Retinal pigment epithelial cell (primary cell): ENCODE data around the gene SKA2.
"Not testable (repeated sequence)": the region's sequence is repeated elsewhere in the genome, so short reads cannot be mapped to it uniquely, and the experiment has no call there.

Experiments
- DNase-seq: peaks from one replicate; pipeline ENCODE4 v3.0.0-alpha.2; 2010; ENCODE audit warnings: low read depth
- H3K4me3 ChIP-seq: 2 replicates; pipeline ENCODE4 v1.5.1; 2011; ENCODE audit warnings: mild to moderate bottlenecking, low read length, control low read depth, moderate library complexity
- TF ChIP-seq, protein P1 (sequence below): conservative IDR thresholded peaks from 2 replicates; pipeline ENCODE4 v1.5.1; 2011; ENCODE audit warnings: low read depth, low read length, control low read depth, inconsistent platforms

The SKA2 gene

DNA sequence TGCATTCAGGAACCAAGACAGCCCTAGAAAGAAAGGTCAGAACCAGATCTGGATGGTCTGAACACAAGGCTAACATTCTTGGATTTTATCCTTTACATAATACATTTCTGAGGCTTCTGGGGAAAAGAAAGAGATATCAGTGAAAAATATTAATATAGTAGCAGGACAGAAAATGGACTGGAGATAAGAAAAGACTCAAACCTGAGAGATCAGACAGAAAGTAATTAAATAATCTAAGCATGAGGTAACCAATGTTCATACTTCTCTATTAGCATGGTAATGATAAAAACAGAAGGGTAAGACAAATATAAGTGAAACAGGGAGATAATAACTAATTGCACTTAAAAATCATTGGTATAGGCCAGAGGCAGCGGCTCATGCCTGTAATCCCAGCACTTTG is 53.8 kb downstream of the SKA2 start:
- H3K4me3 ChIP-seq: no peak overlapping the region
- TF ChIP-seq, protein P1, sequence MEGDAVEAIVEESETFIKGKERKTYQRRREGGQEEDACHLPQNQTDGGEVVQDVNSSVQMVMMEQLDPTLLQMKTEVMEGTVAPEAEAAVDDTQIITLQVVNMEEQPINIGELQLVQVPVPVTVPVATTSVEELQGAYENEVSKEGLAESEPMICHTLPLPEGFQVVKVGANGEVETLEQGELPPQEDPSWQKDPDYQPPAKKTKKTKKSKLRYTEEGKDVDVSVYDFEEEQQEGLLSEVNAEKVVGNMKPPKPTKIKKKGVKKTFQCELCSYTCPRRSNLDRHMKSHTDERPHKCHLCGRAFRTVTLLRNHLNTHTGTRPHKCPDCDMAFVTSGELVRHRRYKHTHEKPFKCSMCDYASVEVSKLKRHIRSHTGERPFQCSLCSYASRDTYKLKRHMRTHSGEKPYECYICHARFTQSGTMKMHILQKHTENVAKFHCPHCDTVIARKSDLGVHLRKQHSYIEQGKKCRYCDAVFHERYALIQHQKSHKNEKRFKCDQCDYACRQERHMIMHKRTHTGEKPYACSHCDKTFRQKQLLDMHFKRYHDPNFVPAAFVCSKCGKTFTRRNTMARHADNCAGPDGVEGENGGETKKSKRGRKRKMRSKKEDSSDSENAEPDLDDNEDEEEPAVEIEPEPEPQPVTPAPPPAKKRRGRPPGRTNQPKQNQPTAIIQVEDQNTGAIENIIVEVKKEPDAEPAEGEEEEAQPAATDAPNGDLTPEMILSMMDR: no peak
- no peak for DNase-seq

GRCh38 chr17:59097876-59098275 is 57.1 kb downstream of the SKA2 start:
- H3K4me3 ChIP-seq: no peak overlapping the region
- TF ChIP-seq, protein P1: no peak

GRCh38 chr17:59094861-59095530 is 60.0 kb downstream of the SKA2 start:
- no peak overlapping the region for H3K4me3 ChIP-seq
- TF ChIP-seq, protein P1: no peak
- no peak for DNase-seq

More at GRCh38 chr17:59097876-59098275, 57.1 kb downstream of the SKA2 start:
- no peak for DNase-seq

DNA sequence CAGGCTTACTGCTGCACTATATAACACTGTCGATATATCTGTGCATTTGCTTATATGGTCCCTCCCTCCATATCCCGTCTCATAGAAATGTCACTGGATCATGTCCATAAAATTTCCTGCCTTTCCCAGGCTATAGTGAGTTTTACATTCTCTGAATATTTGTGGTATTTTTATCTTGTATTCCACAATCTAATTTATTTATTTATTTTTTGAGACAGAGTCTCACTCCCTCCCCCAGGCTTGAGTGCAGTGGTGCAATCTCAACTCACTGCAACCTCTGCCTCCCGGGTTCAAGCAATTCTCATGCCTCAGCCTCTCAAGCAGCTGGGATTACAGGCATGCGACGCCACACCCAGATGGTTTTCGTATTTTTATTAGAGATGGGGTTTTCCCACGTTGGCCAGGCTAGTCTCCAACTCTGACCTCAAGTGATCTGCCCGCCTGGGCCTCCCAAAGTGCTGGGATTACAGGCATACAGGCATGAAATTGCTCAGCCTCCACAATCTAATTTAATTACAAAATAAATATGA is 61.2 kb downstream of the SKA2 start:
- H3K4me3 ChIP-seq: peak overlapping the region; percentile 9
- TF ChIP-seq, protein P1: no peak
- peak; percentile 92 for DNase-seq

GRCh38 chr17:59093145-59093701 is 61.8 kb downstream of the SKA2 start:
- DNase-seq: no peak
- peak overlapping the region; percentile 9 for H3K4me3 ChIP-seq
- TF ChIP-seq, protein P1: no peak

GRCh38 chr17:59090593-59090992 is 64.4 kb downstream of the SKA2 start:
- H3K4me3 ChIP-seq, DNase-seq: not testable (repeated sequence)

DNA sequence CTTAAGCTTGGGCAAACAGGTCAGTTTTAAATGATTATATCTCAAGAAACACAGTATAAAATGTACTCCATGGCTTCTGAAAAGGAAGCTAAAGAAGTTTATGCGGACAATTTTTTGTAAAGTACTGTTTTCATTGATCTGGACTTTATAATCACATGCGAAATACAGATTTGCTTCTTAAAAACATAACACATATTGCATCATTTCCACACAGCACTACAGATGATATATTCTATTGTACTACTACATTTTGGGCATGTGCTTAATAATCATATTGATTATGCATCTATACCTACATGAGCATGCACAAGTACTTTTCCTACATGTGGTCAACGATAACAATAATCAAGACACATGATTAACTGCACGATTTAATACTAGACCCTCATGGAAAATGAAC is 70.8 kb downstream of the SKA2 start:
- TF ChIP-seq, protein P1: no peak
- no peak overlapping the region for H3K4me3 ChIP-seq
- no peak for DNase-seq
